ENCODE data around the gene ZNF521.

The ZNF521 gene

DNA sequence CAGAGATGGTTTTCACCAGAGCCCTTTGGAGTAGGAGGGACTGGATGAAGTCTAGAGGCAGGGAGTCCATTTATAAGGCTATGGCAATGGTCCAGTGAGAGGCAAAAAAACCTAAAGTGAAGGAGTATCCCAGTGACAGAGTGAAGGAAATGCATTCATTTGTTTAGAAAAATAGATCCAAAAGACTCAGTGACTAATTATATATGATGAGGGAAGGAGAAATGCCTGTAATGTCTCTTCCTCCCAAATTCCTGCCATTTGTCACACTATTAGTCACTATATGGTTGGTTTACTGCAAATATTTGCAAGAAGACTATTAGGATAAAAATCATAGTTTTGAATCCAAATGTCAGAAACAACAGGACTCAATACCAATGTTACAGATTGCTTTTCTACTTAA is 104.2 kb downstream of the ZNF521 start:
- no peak for DNase-seq

DNA sequence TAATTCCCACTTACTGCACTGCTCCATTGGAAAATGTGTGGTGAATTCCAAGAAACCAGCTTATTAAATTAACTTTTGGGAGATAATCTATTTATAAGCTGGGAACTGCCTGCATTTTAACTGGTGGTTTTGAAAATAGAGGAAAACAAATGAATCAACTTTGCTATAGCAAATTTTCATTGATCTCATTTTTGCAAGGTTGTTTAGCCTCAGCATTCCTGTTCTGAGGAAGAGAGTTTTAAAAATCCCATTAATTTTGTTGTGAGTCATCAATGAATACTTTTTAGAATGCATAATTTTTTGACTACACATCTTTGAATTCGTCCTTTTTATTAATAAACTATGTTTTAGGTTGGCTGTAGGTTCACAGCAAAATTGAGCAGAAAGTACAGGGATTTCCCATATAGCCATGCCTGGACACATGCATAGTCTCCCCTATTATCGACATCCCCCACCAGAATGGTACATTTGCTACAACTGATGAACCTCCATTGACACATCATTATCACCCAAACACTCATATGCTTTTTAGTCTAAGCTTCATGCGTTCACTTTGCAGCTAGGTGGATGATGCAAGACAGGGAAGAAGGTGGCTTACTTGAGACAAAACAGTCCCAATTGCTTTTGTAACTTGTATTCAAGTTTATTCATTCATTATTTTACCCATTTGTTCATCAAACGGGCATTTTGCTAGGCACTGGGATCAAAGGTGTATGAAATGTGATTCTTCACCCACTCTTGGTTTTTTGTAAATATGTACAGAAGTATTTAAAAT is 106.9 kb downstream of the ZNF521 start:
- DNase-seq = no peak

GRCh38 chr18:25244170-25244569 is 107.8 kb downstream of the ZNF521 start:
- DNase-seq = no peak

DNA sequence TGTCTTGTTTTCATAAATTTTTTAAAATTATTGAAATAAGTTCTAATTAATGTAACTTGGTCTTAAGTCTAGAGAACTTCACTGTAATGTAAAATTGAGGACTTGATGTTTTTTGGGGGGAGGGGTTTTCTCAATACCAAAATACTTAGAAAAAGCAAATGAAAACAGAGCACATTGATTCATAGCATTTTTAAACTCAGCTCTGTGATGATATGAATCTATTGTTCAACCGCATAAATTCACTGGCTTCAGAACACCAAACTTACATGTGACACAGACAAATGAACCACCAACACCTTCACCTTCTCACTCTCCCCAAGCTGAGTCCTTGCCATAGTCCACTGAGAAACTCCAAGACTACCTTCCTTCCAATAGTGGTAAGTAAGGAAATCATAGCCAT is 108.2 kb downstream of the ZNF521 start:
- no peak for DNase-seq

- no peak for DNase-seq
Observed at GRCh38 chr18:25243257-25243656, 108.7 kb downstream of the ZNF521 start.

DNA sequence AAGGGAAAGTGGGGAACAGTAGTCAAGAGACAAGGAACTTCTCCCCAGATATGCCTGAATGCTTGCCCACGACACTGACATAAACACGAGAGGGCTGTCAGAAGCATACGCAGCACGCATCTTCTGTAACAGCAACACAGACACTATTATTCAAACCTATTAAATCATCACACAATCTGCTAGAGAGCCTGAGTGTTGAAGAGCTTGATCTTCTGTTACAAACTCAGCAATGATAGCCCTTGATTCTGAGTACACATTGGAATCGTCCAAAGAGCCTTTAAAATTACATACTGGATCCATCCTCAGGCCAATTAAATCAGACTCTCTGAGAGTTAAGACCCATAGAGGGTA is 111.6 kb downstream of the ZNF521 start:
- no peak for DNase-seq

DNA sequence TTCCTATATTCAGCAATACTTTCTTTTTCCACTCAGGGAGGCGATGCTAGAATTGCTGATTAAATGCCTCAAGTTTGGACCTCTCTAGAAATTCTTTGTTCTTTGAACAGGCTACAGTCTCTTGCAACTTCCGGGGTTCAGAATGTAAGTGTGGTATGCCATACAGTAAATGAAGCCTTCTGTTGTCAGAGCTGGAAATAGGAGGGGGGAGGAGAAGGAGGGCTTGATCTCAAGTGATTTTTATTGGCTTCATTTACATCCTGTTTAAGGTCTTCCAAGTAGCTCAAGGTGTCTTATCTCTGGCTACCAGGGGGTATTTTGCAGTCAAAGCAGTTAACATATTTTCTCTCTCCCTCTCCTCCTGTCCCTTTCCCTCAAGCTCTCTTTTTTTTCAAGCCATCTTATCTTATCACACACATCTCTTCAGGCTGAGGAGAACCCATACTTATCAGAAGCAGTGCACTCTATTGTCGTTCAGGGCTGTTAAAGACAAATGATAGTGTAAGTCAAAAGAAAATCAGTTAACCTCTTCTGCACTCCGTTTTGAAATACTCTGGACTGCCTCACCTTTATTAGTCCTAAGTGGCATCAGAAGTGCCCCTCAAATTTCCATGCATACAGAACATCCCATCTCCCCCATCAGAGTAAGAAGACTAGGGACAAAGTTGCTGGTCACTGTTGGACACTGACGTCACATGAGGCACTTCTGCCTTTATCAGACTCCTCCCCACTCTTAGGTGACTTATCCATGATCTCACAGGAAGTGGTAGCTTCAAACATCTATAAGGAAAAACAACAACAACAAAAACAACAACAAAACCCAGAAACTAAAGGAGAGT is 112.2 kb downstream of the ZNF521 start:
- DNase-seq = no peak

- no peak for DNase-seq
Observed at GRCh38 chr18:25239151-25239550, 112.8 kb downstream of the ZNF521 start.

- no peak for DNase-seq
Observed at GRCh38 chr18:25237571-25238267, 114.2 kb downstream of the ZNF521 start.

- no peak for DNase-seq
Observed at GRCh38 chr18:25236736-25237135, 115.2 kb downstream of the ZNF521 start.

GRCh38 chr18:25235401-25236042 is 116.4 kb downstream of the ZNF521 start:
- no peak for DNase-seq

GRCh38 chr18:25234740-25235345 is 117.1 kb downstream of the ZNF521 start:
- DNase-seq = no peak

DNA sequence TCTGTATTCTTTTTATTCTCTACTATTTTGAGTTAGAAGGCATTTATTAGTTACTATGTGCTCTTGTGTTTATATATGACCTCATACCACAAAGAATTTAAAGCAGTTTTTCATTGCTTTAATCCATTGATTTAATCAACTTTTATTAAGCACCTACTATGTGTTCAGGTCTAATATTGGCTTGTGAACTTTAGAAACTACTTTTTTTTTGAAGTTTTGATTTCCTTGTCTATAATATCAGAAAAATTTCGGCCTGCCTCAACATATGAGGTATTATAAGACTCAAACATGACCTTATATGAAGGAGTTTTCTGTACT is 117.7 kb downstream of the ZNF521 start:
- DNase-seq = no peak

- DNase-seq = no peak
Observed at GRCh38 chr18:25233528-25234321, 118.2 kb downstream of the ZNF521 start.

- no peak for DNase-seq
Observed at GRCh38 chr18:25231327-25231691, 120.7 kb downstream of the ZNF521 start.

- no peak for DNase-seq
Observed at GRCh38 chr18:25230658-25231326, 121.2 kb downstream of the ZNF521 start.

DNA sequence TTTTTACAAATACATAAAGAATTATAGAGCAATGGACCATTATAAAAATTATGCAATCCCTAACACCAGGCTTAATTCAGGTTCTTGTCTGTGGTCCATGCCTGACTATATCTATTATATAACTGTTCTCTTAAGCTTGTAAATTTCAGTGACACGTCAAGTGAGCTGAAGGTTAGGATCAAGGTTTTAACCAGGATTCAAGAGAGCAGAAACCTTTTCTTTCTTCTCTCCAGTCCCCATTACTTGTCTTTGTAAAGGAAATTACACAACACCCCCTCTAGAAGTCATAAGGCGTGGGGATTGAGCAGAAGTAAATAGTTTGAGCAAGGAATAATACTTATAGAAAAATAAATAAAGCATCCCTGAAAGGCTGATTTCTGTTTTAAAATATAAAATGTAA is 122.0 kb downstream of the ZNF521 start:
- DNase-seq = no peak

DNA sequence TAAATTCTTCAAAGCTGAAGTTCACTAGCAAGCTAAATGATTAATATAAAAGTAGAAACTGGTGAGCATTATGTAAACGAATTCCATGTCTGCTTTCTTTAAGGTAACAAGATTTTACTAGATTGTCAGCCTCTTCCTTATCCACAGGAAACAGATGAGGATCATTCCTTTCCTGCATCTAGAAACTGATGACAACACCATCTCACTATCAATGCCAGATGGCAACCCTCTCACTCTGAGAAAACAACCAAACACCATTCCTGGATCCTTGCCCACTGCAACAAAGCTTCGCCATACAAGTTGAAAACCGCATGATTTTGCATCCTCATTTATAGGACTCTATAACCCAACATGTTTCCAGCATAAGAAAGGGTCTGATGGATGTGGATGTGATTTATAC is 122.9 kb downstream of the ZNF521 start:
- no peak for DNase-seq

DNA sequence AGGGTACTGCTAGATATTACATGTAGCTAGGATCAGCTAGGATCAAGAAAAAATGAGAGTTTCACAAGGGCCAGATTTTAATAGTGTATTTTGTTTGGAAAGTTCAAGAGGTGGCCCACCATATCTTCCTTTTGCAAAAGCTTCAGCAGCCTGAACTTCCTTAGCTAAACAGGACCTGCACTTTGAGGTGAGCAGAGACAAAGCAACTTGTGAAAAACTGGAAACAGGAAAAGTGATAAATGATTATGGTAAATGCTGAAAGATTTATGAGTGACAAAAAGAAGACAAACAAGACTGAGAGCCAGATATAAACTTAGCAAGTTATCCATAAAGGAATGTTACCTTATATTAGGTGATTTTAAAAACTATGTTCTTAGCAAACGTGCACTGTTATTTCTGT is 123.6 kb downstream of the ZNF521 start:
- no peak for DNase-seq

DNA sequence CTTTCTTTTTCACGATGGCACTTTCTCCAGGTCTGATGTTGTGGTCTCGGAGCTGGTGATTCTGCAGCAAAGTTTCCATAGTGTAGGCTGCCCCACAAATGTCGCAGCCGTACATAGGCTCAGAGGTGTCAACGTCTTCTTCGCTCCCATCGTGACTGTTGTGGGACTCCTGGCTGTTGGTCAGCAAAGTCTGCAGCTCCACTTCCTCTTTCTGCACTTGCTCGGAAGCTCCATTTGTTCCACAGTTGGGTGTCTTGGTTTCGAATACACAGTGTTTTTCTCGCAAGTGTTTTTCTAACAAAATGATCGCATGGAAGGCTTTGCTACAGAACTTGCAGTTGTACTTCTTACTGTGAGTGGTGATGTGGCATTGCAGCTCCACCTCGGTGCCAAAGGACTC is 126.8 kb downstream of the ZNF521 start:
- no peak for DNase-seq

All from NCI-H510A (cell line).